GM19099 (cell line): ENCODE measurements around the gene CORIN.

Experiments used
- POLR2A ChIP-seq: IDR thresholded peaks from 3 replicates; pipeline ENCODE4 v1.6.1; 2011; ENCODE audit warnings: low read depth; ENCODE audit not compliant: insufficient read length; ENCODE audit errors: extremely low read depth

The CORIN gene

DNA sequence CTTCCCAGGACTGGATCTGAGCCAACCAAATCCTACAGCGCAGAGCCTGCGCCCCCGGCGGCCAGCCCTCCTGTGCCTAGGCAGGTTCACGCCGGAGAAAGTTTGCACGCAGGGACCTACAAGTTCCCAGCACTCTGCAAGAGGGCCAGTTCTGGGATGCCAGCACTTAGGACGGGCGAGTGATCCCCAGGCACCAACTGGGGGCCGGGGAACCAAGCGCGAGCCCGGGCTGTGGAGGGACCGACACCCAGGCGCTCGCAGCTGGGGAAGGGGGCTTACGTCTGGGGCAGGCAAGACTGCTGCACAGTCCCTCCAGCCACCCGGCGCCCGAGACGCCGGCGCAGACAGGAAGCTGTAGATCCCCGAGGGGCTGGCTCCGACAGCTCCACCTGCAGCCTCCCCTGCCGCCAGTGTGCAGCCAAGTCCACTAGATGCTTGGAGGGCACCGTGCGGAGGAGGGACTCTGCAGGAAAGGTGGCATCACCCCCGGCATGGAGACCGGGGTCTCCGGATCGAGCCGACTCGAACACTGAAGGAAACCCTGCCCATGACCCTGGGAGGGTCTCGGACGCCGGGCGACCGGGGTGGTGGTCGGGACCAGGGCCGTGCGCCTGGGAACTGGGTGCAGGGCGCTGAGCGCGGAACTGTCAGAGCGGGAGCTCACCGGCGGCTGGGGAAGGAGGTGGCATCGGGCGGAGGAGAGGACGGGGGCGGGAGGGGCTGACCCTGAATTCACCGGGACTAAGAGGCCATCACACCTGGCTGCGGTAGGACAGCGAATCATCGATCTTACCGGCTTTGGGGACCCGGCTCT is 566 bp downstream of the CORIN start:
- TF ChIP-seq POLR2A: peak; percentile 10

- TF ChIP-seq POLR2A: no peak
Observed at GRCh38 chr4:47836641-47837093, 1.2 kb downstream of the CORIN start.

DNA sequence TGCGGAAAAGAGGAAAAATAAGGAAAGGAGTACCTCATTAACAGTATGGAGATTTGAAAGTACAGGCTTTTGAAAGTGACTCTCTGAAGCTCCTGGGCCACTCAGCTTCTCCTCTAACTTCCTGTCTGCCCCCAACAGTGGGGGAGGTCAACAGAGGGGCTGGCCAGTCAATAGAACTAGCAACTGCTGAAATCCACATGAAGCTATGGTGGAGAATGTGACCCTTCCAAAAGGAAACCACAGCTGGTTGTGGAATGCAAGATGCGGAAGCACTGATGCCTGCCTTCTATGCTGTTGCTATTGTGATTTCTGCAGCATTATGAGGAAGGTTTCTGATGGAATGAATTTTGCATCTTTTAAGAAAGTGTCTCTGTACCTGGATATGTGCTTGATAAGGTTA is 2.4 kb downstream of the CORIN start:
- TF ChIP-seq POLR2A: no peak

DNA sequence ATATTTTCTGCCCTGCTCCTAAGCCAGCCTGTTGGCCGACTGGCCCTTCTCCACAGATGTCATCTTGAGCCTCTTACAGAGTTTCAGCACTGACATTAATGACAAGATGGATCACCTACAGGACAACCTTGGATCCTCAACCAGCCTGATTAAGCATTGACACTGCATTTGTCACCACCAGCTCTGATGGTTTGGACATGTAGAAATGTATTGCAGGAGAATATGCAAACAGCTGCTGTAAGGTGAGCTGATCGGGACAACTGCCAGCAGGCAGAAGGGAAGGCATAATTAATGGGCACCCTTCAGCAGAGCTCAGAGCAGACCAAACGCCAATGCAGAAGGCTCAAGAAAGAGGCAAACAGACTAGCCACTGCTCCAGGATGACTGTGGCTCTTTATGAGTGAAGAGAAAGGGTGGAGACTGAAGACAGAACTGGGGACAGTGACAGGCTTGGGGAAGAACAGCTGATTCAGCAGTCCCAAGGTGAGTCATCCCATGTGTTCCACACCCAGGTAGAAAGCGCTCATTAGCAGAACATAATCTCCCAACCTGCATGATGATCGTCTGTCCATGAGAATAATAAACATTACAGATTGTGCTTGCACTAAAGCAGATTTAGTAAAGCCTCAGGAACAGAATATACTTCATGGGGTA is 6.7 kb downstream of the CORIN start:
- TF ChIP-seq POLR2A: no peak

DNA sequence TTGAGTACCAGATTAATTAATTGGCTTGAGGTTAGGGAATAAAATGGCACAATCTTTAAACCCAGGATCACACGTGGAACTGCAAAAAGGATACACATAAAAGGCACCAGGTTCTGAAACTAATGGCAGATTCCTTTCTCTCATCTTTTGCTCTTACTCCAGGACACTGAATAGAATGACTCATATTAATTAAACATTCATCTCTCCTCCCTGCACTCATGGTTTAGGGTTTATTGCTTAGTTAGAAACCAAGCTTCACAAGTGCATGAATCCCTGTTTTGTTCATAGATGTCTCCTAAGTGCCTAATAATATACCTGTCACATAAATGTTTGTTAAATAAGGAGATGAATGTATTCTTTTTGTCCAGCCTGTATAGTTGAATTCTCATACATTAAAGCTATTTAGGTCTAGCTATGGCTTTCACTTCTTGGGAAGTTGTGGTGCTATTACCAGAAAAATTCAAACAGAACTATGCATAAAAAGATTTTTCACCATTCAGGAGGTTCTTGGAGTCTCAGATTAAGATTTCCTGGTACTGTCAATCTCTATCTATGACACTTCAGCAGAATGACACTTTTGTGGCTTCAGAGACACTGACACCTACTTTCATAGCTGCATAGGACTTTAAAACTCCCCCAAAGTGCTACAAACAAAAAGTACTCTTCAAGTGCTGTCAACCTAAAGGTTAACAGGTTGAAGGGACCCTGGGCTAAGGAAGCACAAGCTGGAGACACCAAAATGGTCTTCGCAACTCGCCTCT is 7.4 kb downstream of the CORIN start:
- TF ChIP-seq POLR2A: no peak

- TF ChIP-seq POLR2A: no peak
Observed at GRCh38 chr4:47829438-47829837, 8.4 kb downstream of the CORIN start.

DNA sequence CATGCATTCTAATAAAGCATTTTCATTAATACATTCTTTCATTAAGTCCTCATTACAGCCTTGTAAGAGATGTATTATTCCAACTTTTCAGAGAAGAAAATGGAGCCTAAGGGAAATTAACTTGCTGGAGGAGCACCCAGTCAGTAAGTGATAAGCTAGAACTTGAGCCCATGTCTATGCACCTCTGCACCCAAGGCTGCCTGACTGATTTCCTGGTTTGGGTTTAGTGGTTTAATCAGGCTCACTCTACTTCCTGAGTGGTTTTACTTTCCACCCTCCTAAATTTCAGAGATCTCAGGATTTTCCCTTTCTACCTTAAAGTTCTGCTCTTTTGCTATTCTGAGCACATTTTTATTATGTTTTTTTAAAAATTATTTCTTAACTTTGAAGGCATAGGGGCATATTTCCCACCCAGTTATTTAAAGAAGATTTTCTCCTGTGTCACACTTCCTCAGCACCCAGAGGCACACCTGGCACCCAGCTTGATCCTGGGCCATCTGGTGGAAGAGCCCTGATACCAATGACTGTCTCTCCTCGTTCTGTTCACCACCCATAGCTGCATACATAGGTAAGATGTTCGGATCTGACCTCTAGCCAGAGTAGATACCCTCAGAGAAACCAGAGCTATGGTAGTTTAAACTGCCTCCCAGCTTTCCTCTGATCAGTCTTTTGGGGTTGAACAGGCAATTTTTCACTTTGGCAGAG is 10.4 kb downstream of the CORIN start:
- TF ChIP-seq POLR2A: no peak

DNA sequence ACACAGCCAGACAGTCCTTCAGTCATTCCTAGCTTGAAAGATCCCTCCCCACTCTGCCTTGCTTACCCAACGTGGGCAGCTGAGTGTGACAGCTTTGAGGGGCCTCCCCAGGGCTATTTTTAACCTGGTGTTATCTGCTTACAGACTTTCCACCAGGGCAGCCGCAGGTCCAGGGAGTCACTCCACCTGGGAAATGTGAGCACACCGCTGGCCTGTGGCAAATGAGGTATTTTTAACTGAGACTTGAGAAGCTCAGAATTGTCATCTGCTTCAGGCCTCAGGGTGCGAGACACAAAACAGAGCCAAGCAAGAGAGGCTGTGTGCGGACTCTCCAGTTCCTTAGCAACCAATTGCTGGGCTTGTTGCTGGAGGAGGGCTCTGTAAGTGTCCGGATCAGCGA is 13.0 kb downstream of the CORIN start:
- TF ChIP-seq POLR2A: no peak

DNA sequence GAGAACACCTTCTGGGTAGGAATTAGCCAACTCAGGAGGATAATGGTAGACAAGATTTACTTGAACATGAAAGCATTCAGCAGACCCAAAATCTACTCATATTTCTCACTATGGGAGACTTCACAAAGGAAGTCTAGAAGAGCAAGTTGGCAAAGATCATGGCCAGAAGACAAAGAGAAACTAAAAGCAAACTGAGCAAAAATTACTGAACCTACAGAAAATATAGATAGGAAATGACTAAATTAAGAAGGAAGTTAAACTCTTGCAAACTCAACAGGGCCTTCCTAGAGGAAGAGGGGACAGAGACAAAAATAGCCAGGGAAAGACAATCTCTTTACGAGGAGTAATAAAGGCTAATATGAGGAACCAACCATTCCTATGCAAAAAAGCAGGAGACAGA is 18.7 kb downstream of the CORIN start:
- no peak for TF ChIP-seq POLR2A

GRCh38 chr4:47817275-47817674 is 20.6 kb downstream of the CORIN start:
- TF ChIP-seq POLR2A: no peak

- TF ChIP-seq POLR2A: no peak
Observed at GRCh38 chr4:47816748-47817147, 21.1 kb downstream of the CORIN start.

- no peak for TF ChIP-seq POLR2A
Observed at GRCh38 chr4:47814618-47815295, 23.1 kb downstream of the CORIN start.

- no peak for TF ChIP-seq POLR2A
Observed at GRCh38 chr4:47809654-47810203, 28.1 kb downstream of the CORIN start.

DNA sequence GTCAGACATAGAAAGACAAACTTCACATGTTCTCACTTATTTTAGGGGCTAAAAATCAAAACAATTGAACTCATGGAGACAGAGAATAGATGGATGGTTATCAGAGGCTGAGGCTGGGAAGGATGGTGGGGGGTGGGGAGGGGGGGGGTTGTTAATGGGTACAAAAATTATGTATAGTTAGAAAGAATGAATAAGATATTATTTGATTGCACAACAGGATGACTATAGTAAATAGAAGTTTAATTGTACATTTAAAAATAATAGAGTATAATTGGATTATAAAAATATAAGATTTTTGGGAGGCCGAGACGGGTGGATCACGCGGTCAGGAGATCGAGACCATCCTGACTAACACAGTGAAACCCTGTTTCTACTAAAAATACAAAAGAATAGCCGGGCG is 33.3 kb downstream of the CORIN start:
- no peak for TF ChIP-seq POLR2A

DNA sequence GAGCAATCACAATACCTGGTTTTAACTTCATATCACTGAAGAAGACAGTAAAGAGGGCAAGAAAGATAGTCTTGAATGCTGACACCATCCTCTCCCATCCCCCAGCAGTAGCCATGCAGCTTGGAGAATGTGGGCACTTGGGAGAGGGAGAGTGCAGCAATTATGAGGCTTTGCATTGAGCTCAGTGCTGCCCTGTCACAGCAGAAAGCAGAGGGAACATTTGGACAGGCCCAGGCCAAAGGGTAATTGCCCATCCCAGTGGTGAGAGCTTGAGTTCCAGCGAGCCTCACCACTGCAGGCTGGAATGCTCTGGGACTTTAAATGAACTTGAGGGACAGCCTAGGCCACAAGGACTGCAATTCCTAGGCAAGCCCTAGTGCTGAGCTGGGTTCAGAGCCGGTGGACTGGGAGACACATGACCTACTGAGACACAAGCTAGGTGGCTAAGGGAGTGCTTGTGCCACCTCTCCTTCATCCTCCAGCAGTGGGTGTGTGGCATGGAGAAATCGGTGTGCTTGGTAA is 36.3 kb downstream of the CORIN start:
- TF ChIP-seq POLR2A: no peak

DNA sequence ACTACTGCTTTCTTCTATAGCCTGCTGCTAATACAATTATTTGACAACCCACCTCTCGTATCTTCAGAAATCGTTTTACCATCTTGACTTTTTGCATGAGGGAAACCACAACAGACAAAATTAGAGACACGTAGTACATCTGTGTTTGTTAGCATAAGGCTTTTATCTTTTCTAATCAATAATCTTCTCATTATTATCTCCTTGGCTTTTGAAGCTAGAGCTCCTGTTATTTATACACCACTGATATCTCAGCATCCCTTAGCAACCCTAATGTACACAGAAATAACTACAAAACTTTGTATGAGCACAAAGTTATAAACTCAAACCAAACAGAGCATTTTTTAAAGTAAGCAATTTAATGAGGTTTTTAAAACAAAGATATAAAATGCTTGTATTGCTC is 39.7 kb downstream of the CORIN start:
- no peak for TF ChIP-seq POLR2A
